GM23338 (cell line): ENCODE data around the gene MALRD1.

Experiments
- CTCF ChIP-seq, 2 experiments: fragments of 200-600 bp in 1 of 2; sonication (generic) in 1 of 2; conservative IDR thresholded peaks; 2 replicates each; pipeline versions ENCODE4 v1.5.1 to v1.6.1; 2016 to 2017; ENCODE audit warnings: antibody characterized with exemption in 2 of 2, low read depth in 2 of 2, mild to moderate bottlenecking in 2 of 2, moderate library complexity in 1 of 2
- EZH2 ChIP-seq: fragments of 200-600 bp; sonication (generic); IDR thresholded peaks from one replicate; pipeline ENCODE4 v1.8.0; 2017; ENCODE audit warnings: antibody characterized with exemption, mild to moderate bottlenecking, low read depth; ENCODE audit not compliant: unreplicated experiment
- EZH2phosphoT487 ChIP-seq: fragments of 200-600 bp; sonication (generic); IDR thresholded peaks from one replicate; pipeline ENCODE4 v1.8.1; 2018; ENCODE audit warnings: antibody characterized with exemption; ENCODE audit not compliant: unreplicated experiment

- TF ChIP-seq EZH2 (no peak), CTCF (conservative IDR thresholded peaks at IDR 0.05; ENCODE audit: low read depth in 2 of 2) (no peak), EZH2phosphoT487 (no peak)
Measured at GRCh38 chr10:19518109-19518508, 469.5 kb downstream of the MALRD1 start.
